GM18517 (cell line): ENCODE measurements around the gene TAF11L7.
"Not testable (repeated sequence)": the region's sequence is repeated elsewhere in the genome, so short reads cannot be mapped to it uniquely, and the experiment has no call there.

Experiments used
- ATAC-seq: cut with Tn5 transposase; IDR thresholded peaks from one replicate; pipeline ENCODE4 v1.9.1; 2021; ENCODE audit warnings: mild to moderate bottlenecking, moderate library complexity; ENCODE audit not compliant: unreplicated experiment

Gene TAF11L7

DNA sequence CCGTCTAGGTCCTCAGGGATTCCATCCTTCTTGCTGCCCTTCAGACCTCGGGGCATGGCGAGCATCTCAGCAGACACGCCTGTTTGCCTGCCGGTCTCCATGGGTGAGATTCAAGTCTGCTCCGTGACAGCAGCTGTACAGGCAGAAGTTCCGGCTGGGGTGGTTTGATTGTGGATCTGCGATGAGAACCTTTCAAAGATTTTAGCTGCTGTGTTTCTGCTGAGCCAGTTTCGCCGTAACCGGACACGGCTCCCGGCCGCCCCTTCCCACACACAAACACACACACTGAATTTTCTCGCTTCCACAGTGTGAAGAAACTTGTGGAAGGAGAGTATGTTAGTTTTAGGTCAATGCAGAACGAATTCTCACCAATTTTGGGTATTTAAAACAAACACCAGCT, at the start of gene TAF11L7:
TSS of gene TAF11L7 (minus strand) at position 101 of the 400 bp plus-strand sequence.
- not testable (repeated sequence) for ATAC-seq

DNA sequence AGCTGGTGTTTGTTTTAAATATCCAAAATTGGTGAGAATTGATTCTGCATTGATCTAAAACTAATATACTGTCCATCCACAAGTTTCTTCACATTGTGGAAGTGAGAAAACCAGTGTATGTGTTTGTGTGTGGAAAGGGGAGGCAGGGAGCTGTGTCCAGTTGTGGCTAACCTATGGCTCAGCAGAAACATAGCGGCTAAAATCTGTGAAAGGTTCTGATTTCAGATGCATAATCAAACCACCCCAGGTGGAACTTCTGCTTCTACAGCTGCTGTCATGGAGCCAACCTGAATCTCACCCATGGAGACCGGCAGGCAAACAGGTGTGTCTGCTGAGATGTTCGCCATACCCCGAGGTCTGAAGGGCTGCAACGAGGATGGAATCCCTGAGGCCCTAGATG, 48.6 kb upstream of the TAF11L7 start, which contains the start of gene TAF11L14:
TSS of gene TAF11L14 (plus strand) at position 301 of the 400 bp plus-strand sequence.
- ATAC-seq: no peak

DNA sequence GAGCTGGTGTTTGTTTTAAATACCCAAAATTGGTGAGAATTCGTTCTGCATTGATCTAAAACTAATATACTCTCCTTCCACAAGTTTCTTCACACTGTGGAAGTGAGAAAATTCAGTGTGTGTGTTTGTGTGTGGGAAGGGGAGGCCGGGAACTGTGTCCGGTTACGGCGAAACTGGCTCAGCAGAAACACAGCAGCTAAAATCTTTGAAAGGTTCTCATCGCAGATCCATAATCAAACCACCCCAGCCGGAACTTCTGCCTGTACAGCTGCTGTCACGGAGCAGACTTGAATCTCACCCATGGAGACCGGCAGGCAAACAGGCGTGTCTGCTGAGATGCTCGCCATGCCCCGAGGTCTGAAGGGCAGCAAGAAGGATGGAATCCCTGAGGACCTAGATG, 46.2 kb upstream of the TAF11L7 start, which contains the start of gene TAF11L13:
TSS of gene TAF11L13 (plus strand) at position 301 of the 400 bp plus-strand sequence.
- not testable (repeated sequence) for ATAC-seq

DNA sequence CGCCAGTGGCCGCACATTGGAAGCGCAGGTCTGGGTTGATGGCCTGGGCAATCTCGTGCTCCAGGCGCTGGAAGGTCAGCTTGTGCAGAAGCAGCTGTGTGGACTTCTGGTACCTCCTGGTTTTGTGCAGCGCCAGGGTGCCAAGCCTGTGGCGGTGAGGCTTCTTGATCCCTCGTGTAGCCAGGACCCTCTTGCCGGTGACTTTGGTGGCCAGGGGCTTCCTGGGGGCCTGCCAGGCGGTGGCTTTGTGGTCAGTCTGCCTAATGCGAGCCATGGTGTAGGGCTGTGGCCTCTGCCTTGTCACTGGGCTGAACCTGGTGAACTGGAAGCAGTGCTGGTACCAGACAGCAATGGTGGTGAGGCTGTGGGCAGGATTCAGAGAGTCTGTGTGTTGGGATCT, 40.1 kb upstream of the TAF11L7 start:
- no peak for ATAC-seq

DNA sequence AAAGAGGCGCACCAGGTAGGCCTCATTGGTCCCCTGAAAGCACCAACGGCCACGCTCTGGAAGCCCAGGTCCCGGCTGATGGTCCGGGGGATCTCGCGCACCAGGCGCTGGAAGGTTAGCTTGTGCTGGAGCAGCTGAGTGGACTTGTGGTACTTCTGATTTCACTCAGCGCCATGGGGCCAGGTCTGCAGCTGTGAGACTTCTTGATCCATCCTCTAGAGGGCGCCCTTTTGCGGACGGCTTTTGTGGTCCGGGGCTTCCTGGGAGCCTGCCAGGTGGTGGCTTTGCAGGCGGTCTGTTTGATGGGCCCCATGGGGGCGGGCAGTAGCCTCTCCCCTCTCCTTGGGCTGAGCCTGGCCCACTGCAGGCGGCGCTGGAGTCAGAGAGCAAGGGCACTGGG, 35.1 kb upstream of the TAF11L7 start:
- no peak for ATAC-seq

DNA sequence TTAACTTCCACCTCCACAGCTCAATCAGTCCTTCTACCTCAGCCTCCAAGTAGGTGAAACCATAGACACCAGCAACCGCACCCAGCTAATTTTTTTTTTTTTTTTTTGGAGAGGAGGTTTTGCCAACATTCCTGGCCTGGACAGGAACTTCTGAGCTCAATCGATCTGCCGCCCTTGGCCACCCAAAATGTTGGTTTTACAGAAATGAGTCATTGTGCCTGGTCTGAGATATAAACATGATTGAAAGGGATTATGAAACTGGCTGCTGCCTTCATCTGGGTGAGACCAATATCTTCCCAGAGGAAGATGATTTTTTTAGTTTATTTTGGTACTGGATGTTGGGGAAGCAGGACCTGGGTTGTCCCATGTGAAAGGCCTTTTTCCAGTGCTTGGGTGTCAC, 33.8 kb upstream of the TAF11L7 start:
- no peak for ATAC-seq

DNA sequence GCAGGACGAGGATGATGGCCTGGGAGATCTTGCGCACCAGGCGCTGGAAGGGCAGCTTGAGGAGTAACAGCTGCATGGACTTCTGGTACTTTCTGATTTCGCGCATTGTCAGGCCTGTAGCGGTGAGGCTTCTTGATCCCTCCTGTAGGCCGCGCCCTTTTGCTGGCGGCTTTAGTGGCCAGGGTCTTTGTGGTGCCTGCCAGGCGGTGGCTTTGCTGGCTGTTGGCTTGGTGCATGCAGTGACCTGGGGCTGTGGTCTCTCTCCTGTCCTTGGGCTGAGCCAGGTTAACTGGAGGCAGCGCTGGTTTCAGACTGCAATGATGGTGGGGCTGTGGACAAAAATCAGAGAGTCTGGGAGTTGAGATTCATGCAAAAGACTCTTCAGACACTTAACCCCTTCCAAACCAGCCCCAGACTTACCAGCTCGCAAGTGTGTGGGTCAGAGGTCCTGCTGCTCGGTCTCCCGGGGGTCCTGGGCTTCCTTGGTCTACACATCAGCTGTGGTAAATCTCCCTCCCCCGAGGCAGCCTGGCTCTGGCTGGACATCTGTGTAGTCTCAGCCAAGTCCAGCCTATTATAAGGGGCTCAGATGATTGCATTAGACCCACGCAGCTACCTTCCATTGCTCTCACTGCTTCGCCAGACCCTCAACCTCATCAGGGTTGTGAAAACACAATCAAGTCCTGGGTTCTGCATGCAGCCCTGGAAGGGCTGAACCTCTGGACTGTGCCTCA, 29.5 kb upstream of the TAF11L7 start:
- ATAC-seq: no peak

DNA sequence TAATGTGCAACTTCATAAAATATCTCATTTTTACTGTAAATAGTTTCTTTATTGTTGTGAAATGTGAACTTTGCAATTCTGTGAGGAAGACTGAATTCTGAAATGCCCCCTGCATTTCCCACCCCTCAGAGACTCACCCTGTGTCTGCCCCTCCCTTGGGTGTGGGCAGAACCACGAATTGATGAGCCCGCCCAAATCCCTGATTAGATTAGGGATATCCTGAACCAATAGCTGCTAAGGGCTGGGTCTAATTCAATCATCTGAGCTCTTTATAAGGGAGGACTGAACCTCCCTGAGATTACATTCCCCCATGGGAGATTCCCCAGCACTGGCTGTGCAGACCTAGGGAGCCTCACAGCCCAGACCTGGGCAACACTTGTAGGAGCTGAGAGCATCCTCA, 24.5 kb upstream of the TAF11L7 start, which contains the start of gene TAF11L12:
TSS of gene TAF11L12 (plus strand) at position 301 of the 400 bp plus-strand sequence.
- not testable (repeated sequence) for ATAC-seq

DNA sequence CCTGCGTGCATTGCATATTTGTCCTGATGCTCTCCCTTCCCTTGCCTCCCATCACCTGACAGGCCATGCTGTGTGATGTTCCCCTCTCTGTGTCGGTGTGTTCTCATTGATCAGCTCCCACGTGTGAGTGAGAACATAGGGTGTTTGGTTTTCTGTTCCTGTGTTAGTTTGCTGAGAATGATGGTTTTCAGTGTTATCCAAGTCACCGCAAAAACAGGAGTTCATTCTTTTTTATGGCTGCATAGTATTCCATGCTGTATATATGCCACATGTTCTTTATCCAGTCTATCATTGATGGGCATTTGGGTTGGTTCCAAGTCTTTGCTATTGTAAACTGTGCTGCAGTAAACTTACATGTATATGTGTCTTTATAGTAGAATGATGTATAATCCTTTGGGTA, 21.9 kb upstream of the TAF11L7 start:
- ATAC-seq: not testable (repeated sequence)

DNA sequence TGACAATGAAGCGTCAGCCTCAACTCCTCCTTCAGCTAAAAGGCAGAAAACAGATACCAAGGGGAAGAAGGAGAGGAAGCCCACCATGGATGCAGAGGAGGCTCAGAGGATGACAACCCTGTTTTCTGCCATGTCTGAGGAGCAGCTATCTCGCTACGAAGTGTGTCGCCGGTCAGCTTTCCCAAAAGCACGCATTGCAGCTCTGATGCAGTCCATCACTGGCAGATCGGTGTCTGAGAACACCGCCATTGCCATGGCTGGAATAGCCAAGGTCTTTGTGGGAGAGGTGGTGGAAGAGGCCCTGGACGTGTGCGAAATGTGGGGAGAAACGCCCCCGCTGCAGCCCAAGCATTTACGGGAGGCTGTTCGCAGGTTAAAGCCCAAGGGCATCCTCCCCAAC, 19.4 kb upstream of the TAF11L7 start:
- ATAC-seq: no peak

DNA sequence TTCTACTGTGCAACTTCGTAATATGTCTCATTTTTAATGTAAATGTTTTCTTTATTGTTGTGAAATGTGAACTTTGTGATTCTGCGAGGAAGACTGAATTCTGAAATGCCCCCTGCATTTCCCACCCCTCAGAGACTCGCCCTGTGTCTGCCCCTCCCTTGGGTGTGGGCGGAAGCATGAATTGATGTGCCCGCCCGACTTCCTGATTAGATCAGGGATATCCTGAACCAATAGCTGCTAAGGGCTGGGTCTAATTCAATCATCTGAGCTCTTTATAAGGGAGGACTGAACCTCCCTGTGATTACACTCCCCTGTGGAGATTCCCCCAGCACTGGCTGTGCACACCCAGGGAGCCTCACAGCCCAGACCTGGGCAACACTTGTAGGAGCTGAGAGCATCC, 18.3 kb upstream of the TAF11L7 start, which contains the start of gene TAF11L11:
TSS of gene TAF11L11 (plus strand) at position 304 of the 400 bp plus-strand sequence.
- not testable (repeated sequence) for ATAC-seq

DNA sequence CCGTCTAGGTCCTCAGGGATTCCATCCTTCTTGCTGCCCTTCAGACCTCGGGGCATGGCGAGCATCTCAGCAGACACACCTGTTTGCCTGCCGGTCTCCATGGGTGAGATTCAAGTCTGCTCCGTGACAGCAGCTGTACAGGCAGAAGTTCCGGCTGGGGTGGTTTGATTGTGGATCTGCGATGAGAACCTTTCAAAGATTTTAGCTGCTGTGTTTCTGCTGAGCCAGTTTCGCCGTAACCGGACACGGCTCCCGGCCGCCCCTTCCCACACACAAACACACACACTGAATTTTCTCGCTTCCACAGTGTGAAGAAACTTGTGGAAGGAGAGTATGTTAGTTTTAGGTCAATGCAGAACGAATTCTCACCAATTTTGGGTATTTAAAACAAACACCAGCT, 12.2 kb upstream of the TAF11L7 start, which contains the start of gene TAF11L10:
TSS of gene TAF11L10 (minus strand) at position 101 of the 400 bp plus-strand sequence.
- not testable (repeated sequence) for ATAC-seq

DNA sequence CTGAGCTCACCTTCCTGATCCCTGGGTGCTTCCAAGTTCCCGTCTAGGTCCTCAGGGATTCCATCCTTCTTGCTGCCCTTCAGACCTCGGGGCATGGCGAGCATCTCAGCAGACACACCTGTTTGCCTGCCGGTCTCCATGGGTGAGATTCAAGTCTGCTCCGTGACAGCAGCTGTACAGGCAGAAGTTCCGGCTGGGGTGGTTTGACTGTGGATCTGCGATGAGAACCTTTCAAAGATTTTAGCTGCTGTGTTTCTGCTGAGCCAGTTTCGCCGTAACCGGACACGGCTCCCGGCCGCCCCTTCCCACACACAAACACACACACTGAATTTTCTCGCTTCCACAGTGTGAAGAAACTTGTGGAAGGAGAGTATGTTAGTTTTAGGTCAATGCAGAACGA, 8.7 kb upstream of the TAF11L7 start, which contains the start of gene TAF11L9:
TSS of gene TAF11L9 (minus strand) at position 140 of the 400 bp plus-strand sequence.
- not testable (repeated sequence) for ATAC-seq

DNA sequence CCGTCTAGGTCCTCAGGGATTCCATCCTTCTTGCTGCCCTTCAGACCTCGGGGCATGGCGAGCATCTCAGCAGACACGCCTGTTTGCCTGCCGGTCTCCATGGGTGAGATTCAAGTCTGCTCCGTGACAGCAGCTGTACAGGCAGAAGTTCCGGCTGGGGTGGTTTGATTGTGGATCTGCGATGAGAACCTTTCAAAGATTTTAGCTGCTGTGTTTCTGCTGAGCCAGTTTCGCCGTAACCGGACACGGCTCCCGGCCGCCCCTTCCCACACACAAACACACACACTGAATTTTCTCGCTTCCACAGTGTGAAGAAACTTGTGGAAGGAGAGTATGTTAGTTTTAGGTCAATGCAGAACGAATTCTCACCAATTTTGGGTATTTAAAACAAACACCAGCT, 5.3 kb upstream of the TAF11L7 start, which contains the start of gene TAF11L8:
TSS of gene TAF11L8 (minus strand) at position 101 of the 400 bp plus-strand sequence.
- not testable (repeated sequence) for ATAC-seq
